ENCODE results near the gene CDC34.

DNA sequence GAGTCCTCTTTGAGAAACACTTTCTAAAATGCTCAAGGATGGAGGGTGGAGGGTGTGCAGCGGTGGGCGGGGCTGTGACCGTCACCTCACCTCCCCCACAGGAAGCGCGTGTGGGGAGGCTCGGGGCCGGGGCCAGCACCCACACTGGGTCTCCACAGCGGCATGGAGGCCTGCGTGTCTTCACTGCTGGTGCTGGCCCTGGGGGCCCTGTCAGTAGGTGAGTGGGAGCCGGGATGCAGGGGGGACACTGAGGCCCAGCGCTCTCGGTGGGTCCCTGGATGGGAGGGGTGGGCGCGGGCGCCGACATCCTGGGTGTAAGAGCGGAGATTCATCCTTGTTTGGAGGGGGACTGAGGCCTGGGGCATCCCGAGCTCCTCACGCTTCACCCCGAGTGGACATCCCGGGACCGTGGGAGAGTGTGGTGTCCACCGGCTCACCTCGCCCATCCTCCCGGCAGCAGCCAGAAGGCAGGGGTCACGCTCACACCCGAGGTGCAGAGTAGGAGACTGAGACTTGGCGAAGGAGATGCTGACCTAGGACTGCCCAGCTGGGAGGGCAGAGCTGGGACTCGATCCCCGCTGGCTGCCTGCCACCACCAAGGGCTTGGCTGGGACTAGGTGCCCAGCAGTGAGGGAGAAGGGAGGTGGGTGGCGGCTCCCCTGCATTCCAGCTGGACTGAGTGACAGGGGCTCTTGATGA lies 12.5 kb downstream of the CDC34 start, which contains the start of gene GZMM:
- no peak for TF ChIP-seq CEBPB (IDR thresholded peaks at IDR 0.05)
- TF ChIP-seq, protein P1, sequence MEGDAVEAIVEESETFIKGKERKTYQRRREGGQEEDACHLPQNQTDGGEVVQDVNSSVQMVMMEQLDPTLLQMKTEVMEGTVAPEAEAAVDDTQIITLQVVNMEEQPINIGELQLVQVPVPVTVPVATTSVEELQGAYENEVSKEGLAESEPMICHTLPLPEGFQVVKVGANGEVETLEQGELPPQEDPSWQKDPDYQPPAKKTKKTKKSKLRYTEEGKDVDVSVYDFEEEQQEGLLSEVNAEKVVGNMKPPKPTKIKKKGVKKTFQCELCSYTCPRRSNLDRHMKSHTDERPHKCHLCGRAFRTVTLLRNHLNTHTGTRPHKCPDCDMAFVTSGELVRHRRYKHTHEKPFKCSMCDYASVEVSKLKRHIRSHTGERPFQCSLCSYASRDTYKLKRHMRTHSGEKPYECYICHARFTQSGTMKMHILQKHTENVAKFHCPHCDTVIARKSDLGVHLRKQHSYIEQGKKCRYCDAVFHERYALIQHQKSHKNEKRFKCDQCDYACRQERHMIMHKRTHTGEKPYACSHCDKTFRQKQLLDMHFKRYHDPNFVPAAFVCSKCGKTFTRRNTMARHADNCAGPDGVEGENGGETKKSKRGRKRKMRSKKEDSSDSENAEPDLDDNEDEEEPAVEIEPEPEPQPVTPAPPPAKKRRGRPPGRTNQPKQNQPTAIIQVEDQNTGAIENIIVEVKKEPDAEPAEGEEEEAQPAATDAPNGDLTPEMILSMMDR (IDR thresholded peaks at IDR 0.05), result no peak
- no peak for TF ChIP-seq ZSCAN20 (CRISPR knock-in tag; IDR thresholded peaks at IDR 0.05)
- no peak for TF ChIP-seq USF2 (IDR thresholded peaks at IDR 0.05)
- no peak for TF ChIP-seq MAZ (IDR thresholded peaks at IDR 0.05; ENCODE audit: borderline replicate concordance, low read depth, low read length)
- TF ChIP-seq, protein P2, sequence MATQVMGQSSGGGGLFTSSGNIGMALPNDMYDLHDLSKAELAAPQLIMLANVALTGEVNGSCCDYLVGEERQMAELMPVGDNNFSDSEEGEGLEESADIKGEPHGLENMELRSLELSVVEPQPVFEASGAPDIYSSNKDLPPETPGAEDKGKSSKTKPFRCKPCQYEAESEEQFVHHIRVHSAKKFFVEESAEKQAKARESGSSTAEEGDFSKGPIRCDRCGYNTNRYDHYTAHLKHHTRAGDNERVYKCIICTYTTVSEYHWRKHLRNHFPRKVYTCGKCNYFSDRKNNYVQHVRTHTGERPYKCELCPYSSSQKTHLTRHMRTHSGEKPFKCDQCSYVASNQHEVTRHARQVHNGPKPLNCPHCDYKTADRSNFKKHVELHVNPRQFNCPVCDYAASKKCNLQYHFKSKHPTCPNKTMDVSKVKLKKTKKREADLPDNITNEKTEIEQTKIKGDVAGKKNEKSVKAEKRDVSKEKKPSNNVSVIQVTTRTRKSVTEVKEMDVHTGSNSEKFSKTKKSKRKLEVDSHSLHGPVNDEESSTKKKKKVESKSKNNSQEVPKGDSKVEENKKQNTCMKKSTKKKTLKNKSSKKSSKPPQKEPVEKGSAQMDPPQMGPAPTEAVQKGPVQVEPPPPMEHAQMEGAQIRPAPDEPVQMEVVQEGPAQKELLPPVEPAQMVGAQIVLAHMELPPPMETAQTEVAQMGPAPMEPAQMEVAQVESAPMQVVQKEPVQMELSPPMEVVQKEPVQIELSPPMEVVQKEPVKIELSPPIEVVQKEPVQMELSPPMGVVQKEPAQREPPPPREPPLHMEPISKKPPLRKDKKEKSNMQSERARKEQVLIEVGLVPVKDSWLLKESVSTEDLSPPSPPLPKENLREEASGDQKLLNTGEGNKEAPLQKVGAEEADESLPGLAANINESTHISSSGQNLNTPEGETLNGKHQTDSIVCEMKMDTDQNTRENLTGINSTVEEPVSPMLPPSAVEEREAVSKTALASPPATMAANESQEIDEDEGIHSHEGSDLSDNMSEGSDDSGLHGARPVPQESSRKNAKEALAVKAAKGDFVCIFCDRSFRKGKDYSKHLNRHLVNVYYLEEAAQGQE (IDR thresholded peaks at IDR 0.05), result no peak
- TF ChIP-seq PBX3 (IDR thresholded peaks at IDR 0.05), result no peak
- no peak for TF ChIP-seq MYC (IDR thresholded peaks at IDR 0.05; ENCODE audit: borderline replicate concordance, low read length)
- no peak for TF ChIP-seq PHF8 (IDR thresholded peaks at IDR 0.05; ENCODE audit: borderline replicate concordance, low read depth)
- no peak for TF ChIP-seq HDAC2 (IDR thresholded peaks at IDR 0.05)
- TF ChIP-seq, protein P3, sequence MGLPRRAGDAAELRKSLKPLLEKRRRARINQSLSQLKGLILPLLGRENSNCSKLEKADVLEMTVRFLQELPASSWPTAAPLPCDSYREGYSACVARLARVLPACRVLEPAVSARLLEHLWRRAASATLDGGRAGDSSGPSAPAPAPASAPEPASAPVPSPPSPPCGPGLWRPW (IDR thresholded peaks at IDR 0.05), result no peak
- TF ChIP-seq EP300 (IDR thresholded peaks at IDR 0.05), result no peak
